Measurements from ENCODE around the gene RACK1.

RACK1 gene

GRCh38 chr5:181207960-181208253, 35.8 kb downstream of the RACK1 start:
- DNase-seq (ENCODE audit: low read depth): no peak
- TF ChIP-seq CTCF (conservative IDR thresholded peaks at IDR 0.05; ENCODE audit: low read depth, low read length): no peak
- H3K4me3 ChIP-seq (ENCODE audit: low read length): no peak overlapping the region

DNA sequence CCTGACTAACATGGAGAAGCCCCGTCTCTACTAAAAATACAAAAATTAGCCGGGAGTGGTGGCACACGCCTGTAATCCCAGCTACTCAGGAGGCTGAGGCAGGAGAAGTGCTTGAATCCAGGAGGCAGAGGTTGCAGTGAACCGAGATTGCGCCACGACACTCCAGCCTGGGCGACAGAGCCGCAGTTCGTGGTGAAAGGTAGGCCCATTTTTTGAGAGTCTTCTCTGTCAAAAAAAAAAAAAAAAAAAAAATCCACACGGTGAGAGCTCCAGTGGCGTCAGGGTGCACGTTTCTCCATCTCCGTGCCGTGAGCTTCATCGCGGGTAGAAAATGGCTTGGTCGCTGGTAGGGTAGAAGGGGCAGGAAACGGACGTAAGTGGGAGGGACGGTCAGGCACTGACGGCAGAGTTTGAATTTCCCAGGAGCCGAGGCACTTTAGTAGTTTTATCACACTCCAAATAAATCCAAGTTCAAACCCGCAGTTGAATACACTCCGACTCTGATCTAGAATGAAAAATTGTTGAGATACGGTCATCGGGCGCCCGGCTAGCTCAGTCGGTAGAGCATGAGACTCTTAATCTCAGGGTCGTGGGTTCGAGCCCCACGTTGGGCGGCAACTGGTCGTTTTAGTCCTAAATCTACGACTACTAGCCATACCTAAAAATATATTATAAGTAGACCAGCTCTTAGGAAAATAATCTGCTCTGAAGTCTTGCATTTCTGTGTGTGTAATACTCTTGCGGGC, 36.3 kb downstream of the RACK1 start:
- no peak for TF ChIP-seq CTCF (conservative IDR thresholded peaks at IDR 0.05; ENCODE audit: low read depth, low read length)
- no peak for DNase-seq (ENCODE audit: low read depth)
- H3K4me3 ChIP-seq (ENCODE audit: low read length): peak overlapping the region; percentile 67

GRCh38 chr5:181205761-181206649, 37.7 kb downstream of the RACK1 start:
- TF ChIP-seq CTCF (conservative IDR thresholded peaks at IDR 0.05; ENCODE audit: low read depth, low read length): no peak
- no peak for DNase-seq (ENCODE audit: low read depth)

DNA sequence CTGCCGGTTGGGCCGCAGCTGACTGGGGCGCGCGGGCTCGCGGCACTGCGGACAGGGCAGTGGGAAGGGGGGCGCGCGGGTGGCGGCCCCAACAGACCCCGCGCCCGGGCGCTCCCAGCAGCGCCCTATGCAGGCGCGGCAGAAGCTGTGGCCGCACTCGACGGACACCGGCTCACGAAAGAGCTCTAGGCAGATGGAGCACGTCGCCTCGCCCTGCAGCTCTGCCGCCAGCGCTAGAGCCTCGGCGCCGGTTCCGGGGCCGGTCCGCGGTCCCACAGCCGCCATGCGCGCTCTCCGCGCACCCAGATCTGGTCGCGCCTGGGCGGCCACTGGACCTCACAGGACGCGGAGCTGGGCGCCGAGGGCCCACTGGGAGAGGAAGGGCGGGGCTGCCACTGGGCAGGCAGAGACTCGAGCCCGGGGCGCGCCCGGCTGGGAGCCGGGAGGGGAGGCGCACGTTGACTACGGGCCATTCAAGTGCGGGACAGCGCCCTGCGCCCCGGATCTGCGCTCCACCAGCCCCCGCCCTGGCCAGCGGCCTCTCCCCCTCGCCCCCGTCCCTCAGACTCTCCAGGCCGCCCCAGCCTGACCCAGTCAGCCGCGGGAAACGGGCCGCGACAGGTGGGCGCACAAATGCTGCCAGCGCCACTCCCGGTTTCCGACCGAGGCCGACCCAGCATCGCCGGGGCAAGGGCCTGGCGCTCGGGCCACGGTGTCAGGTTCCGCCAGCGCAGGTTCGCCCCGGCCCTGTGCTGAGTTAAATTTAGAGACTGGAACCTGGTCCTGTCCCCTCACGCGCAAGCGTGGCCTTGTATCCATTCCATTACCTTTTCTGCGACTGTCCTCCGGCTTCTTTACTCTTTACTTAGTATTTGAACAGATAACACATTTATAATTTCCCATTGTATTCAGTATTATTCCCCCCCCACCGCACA, 38.6 kb downstream of the RACK1 start, which contains the start of gene TRIM7:
Gene TRIM7 (minus strand): TSS at position 371 of the 935 bp plus-strand sequence. CDS start 86 bp downstream, at position 285.
- peak within 1 kb of the TSS; percentile 67 for H3K4me3 ChIP-seq (ENCODE audit: low read length)
- no peak for TF ChIP-seq CTCF (conservative IDR thresholded peaks at IDR 0.05; ENCODE audit: low read depth, low read length)
- DNase-seq (ENCODE audit: low read depth): no peak

More at GRCh38 chr5:181205761-181206649, 37.7 kb downstream of the RACK1 start:
- peak overlapping the region; percentile 67 for H3K4me3 ChIP-seq (ENCODE audit: low read length)

- TF ChIP-seq CTCF (conservative IDR thresholded peaks at IDR 0.05; ENCODE audit: low read depth, low read length): no peak
- H3K4me3 ChIP-seq (ENCODE audit: low read length): peak overlapping the region; percentile 33
- no peak for DNase-seq (ENCODE audit: low read depth)
Measured at GRCh38 chr5:181204113-181204825, 39.4 kb downstream of the RACK1 start.

- H3K4me3 ChIP-seq (ENCODE audit: low read length): peak overlapping the region; percentile 33
- TF ChIP-seq CTCF (conservative IDR thresholded peaks at IDR 0.05; ENCODE audit: low read depth, low read length): no peak
- no peak for DNase-seq (ENCODE audit: low read depth)
Measured at GRCh38 chr5:181203777-181204112, 40.0 kb downstream of the RACK1 start.
